ENCODE results near the gene ZMIZ1. TPM values are rescaled to one million over a fixed set of nuclear protein-coding genes. Genes with fewer than 3 reads are reported as not detected.
A peak's percentile ranks its signal among the peaks of the same experiment; 100 is the strongest.
"Not testable (repeated sequence)": the region's sequence is repeated elsewhere in the genome, so short reads cannot be mapped to it uniquely, and the experiment has no call there.

ZMIZ1 gene
- total RNA-seq, 4 donors from 2014 or later, result 22.7 to 37.5 (median 31.7) TPM

DNA sequence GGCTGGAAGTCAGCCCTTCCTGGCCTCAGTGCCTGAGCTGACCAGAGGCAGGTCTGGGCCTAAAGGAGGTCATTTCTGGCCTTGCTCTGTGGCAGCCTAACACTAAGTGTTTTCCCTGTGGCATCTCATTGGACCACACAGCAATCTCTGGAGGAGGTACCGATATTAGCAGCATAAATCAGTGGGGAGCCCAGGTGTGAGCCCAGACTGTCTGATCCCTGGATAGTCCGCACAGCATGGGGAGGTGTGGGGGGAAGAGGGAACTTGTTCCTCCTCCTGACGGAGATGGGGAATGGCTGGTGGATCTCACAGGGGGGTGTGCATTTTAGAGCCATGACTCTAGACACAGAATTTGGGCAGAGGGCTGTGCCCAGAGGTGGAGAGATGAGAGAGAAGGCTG is 267.5 kb downstream of the ZMIZ1 start:
- DNase-seq (no peak), ATAC-seq (no peak)
- intact Hi-C loops (cut with DNase I; ENCODE audit: low total_unique reads), result no loop called here
- Histone ChIP-seq H3K4me3 (no peak overlapping the region), H3K9me3 (no peaks in the 10 kb centered on the region), H3K36me3 (no peaks in the 10 kb centered on the region), H3K4me1 (peaks cover 0 to 4% of the 10 kb centered on the region in 2 donors), H3K27me3 (no peaks in the 10 kb centered on the region), H3K27ac (peak overlapping the region in 2 of 4 donors; percentile 1 to 29)
- no peak for TF ChIP-seq POLR2A (IDR thresholded peaks at IDR 0.05)
- TF ChIP-seq, protein P1, sequence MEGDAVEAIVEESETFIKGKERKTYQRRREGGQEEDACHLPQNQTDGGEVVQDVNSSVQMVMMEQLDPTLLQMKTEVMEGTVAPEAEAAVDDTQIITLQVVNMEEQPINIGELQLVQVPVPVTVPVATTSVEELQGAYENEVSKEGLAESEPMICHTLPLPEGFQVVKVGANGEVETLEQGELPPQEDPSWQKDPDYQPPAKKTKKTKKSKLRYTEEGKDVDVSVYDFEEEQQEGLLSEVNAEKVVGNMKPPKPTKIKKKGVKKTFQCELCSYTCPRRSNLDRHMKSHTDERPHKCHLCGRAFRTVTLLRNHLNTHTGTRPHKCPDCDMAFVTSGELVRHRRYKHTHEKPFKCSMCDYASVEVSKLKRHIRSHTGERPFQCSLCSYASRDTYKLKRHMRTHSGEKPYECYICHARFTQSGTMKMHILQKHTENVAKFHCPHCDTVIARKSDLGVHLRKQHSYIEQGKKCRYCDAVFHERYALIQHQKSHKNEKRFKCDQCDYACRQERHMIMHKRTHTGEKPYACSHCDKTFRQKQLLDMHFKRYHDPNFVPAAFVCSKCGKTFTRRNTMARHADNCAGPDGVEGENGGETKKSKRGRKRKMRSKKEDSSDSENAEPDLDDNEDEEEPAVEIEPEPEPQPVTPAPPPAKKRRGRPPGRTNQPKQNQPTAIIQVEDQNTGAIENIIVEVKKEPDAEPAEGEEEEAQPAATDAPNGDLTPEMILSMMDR (IDR thresholded peaks at IDR 0.05 in 4 of 5, conservative IDR thresholded peaks at IDR 0.05 in 1 of 5), result no peak
- in situ Hi-C loops (cut with MboI; ENCODE audit: low sequenced_read_pairs in 4 of 4), result no loop called here

DNA sequence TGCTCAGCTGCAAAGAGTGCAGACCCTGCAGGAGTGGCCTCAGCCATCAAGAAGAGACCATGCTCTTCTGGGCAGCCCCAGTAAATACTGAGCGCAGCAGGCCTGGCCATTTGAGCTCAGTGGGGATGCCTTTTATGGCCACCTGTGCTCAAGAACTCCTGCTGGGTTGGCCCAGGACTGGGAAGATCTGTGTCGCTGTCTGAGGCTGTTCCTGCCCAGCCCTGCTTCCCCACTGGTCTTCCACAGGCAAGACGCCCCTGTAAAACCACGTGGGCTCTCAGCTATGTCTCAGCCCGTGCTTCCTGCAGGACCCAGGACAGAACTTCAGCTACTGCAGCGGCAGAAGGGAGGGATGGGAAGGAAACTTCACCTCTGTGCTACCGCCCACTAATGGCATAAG is 268.0 kb downstream of the ZMIZ1 start:
- ATAC-seq (no peak), DNase-seq (no peak)
- in situ Hi-C loops (cut with MboI; ENCODE audit: low sequenced_read_pairs in 4 of 4) (no loop called here), intact Hi-C loops (cut with DNase I; ENCODE audit: low total_unique reads) (no loop called here)
- H3K36me3 ChIP-seq, result no peaks in the 10 kb centered on the region
- H3K27me3 ChIP-seq, result no peaks in the 10 kb centered on the region
- TF ChIP-seq, protein P1 (IDR thresholded peaks at IDR 0.05 in 4 of 5, conservative IDR thresholded peaks at IDR 0.05 in 1 of 5), result no peak
- no peak for TF ChIP-seq POLR2A (IDR thresholded peaks at IDR 0.05)
- H3K9me3 ChIP-seq, result no peaks in the 10 kb centered on the region
- peaks cover 0 to 4% of the 10 kb centered on the region in 2 donors for H3K4me1 ChIP-seq
- H3K27ac ChIP-seq, result no peak overlapping the region
- H3K4me3 ChIP-seq, result no peak overlapping the region

DNA sequence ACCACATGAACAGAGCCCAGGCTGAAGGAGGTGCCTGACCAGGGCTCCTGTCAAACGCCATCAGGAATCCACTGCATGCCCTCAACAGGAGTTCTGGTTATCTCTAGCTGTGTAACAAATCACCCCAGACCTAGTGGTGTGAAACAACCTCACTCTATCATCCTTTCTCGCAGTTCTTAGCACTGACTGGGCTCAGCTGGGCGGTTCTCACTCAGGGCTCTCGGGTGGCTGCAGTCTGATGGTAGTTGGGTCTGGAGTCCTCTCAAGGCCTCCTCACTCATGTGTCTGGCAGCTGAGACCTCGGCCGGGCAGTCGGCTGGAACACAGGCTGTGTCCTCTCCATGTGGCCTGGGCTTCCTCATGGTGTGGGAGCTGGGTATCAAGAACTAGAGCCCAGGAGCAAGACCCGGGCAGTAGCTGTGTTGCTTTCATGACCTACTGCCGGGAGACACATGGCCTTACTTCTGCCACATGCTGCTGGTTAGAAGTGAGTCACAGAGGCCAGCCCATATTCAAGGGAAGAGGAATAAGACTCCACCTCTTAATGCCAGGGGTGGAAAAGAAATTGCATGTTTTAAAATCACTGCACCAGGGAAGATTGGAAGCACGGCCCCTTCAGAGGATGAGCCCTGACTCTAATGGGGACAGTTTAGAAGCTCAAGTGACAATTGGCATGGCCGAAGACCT is 269.2 kb downstream of the ZMIZ1 start:
- H3K36me3 ChIP-seq; H3K9me3 ChIP-seq; H3K4me3 ChIP-seq; in situ Hi-C loops (cut with MboI; ENCODE audit: low sequenced_read_pairs in 4 of 4); intact Hi-C loops (cut with DNase I; ENCODE audit: low total_unique reads); H3K27me3 ChIP-seq; ATAC-seq; H3K4me1 ChIP-seq; H3K27ac ChIP-seq: not testable (repeated sequence)
- DNase-seq, result peak in 1 of 2 donors; percentile 5

DNA sequence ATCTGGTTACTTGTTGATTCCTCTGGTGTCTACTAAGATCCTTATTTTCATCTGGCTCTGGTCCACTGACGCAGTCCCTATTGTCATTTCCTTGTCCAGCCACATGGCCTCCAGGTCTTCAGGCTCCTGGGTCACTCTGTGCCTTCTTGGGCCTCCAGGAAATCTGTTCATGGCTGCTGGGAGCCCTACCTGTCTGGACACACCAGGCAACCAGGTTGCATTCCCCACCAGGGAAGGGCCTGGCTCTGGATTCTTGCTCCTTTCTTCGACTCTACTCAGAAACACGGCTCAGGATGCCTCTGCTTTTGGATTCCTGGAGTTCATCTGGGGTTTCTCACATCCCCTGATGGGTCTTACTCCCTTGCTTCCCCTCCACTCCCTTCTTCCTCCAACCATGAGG is 270.5 kb downstream of the ZMIZ1 start:
- no peak overlapping the region for H3K27ac ChIP-seq
- no peak overlapping the region for H3K4me3 ChIP-seq
- H3K4me1 ChIP-seq, result peaks cover 0 to 4% of the 10 kb centered on the region in 2 donors
- no peak for TF ChIP-seq POLR2A (IDR thresholded peaks at IDR 0.05)
- TF ChIP-seq, protein P1 (IDR thresholded peaks at IDR 0.05 in 4 of 5, conservative IDR thresholded peaks at IDR 0.05 in 1 of 5), result no peak
- H3K27me3 ChIP-seq, result no peaks in the 10 kb centered on the region
- intact Hi-C loops (cut with DNase I; ENCODE audit: low total_unique reads) (no loop called here), in situ Hi-C loops (cut with MboI; ENCODE audit: low sequenced_read_pairs in 4 of 4) (no loop called here)
- no peak for DNase-seq
- H3K36me3 ChIP-seq, result no peaks in the 10 kb centered on the region
- no peak for ATAC-seq
- H3K9me3 ChIP-seq, result no peaks in the 10 kb centered on the region

DNA sequence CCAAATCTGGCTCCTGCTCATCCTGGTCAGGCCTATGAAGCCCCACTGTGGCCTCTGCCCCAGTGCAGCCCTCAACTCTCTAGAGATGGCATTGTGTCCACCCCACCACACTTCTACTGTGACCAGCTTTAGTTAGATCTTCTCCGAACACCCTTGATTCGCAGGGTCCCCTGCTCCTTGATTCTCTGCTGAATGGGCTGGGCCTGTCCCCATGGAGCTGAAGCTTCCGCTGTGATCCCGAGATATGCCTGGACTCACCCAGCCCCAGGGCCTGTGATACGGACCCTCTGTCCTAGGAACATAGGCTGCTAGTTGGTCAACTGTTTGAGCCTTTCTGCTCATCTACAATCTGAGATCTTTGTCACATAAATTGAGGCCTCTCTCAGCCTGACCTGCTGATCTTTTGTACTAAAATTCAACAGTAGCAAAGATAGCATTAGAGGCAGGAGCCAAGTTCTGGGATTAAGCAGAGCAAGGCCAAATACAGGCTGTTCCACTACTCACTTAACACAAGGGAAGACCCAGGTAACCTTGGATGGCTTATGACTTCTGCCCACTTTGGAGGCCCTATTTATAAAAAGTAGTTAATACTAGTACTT is 272.0 kb downstream of the ZMIZ1 start:
- peak overlapping the region in 3 of 4 donors; percentile 35 to 54 (median 51) for H3K27ac ChIP-seq
- in situ Hi-C loops (cut with MboI; ENCODE audit: low sequenced_read_pairs in 4 of 4) (no loop called here), intact Hi-C loops (cut with DNase I; ENCODE audit: low total_unique reads) (no loop called here)
- DNase-seq (peak in 1 of 2 donors; percentile 14), ATAC-seq (peak in 1 of 2 donors; percentile 47)
- H3K36me3 ChIP-seq, result no peaks in the 10 kb centered on the region
- H3K27me3 ChIP-seq, result no peaks in the 10 kb centered on the region
- TF ChIP-seq, protein P1 (IDR thresholded peaks at IDR 0.05 in 4 of 5, conservative IDR thresholded peaks at IDR 0.05 in 1 of 5), result no peak
- no peak for TF ChIP-seq POLR2A (IDR thresholded peaks at IDR 0.05)
- no peak overlapping the region for H3K4me3 ChIP-seq
- no peaks in the 10 kb centered on the region for H3K9me3 ChIP-seq
- H3K4me1 ChIP-seq, result no peaks in the 10 kb centered on the region

Measured in gastrocnemius medialis (tissue), 4 donors.